Gastroesophageal sphincter (tissue), 3 donors: ENCODE measurements around the gene TMEM244.

ENCODE experiments used
- CTCF ChIP-seq, 4 experiments: fragments of 200-600 bp in 2 of 4; fragments of 450-650 bp in 2 of 4; sonication (generic) in 1 of 4; IDR thresholded peaks; one replicate each; pipeline ENCODE4 v1.5.1; 2017 to 2019; ENCODE audit warnings: antibody characterized with exemption in 4 of 4, mild to moderate bottlenecking in 2 of 4, moderate library complexity in 2 of 4
- EP300 ChIP-seq: sonication (generic); formaldehyde crosslinking; IDR thresholded peaks from one replicate; pipeline ENCODE4 v1.6.1; 2017; ENCODE audit warnings: antibody characterized with exemption, mild to moderate bottlenecking
- POLR2A ChIP-seq, 2 donors: fragments of 450-650 bp; IDR thresholded peaks; one replicate each; pipeline ENCODE4 v1.6.1; 2017; ENCODE audit warnings: antibody characterized with exemption in 2 of 2, mild to moderate bottlenecking in 2 of 2, moderate library complexity in 1 of 2
- POLR2AphosphoS5 ChIP-seq: sonication (generic); formaldehyde crosslinking; IDR thresholded peaks from one replicate; pipeline ENCODE4 v1.6.1; 2017; ENCODE audit warnings: antibody characterized with exemption

- TF ChIP-seq EP300 (no peak), CTCF (IDR thresholded peaks at IDR 0.05) (no peak), POLR2A (IDR thresholded peaks at IDR 0.05) (no peak), POLR2AphosphoS5 (no peak)
Observed at GRCh38 chr6:129828229-129828628, 32.9 kb downstream of the TMEM244 start.
